Motor neuron (in vitro differentiated cells): Measurements from ENCODE around the gene SCRN2. TPM values are rescaled to one million over a fixed set of nuclear protein-coding genes. Genes with fewer than 3 reads are reported as not detected.

Source experiments
- ATAC-seq, 8 experiments: fragments of 200-7000 bp; cut with Tn5 transposase; replicated peaks in 6 of 8; 2 replicates each; pipeline ENCODE4 v1.8.0; 2021; ENCODE audit warnings: mild to moderate bottlenecking in 8 of 8, moderate library complexity in 8 of 8
- H3K27ac ChIP-seq, 2 donors: fragments of 250-450 bp; sonication (Bioruptor Pico); 2 replicates each; pipeline ENCODE4 v1.9.0; 2021; ENCODE audit warnings: antibody characterized with exemption in 2 of 2, mild to moderate bottlenecking in 2 of 2, moderate library complexity in 1 of 2
- H3K4me1 ChIP-seq, 2 donors: fragments of 250-450 bp; sonication (Bioruptor Pico); replicated peaks in 1 of 2; 2 replicates each; pipeline ENCODE4 v1.6.1; 2021; ENCODE audit warnings: antibody characterized with exemption in 2 of 2, mild to moderate bottlenecking in 2 of 2, moderate library complexity in 1 of 2
- H3K4me3 ChIP-seq, 5 donors: fragments of 250-450 bp; sonication (Bioruptor Pico); 2 replicates each; pipeline ENCODE4 v1.9.0; 2021; ENCODE audit warnings: antibody characterized with exemption in 5 of 5, mild to moderate bottlenecking in 5 of 5, moderate library complexity in 4 of 5
- WGBS, 10 experiments: fragments of 450-650 bp; shearing (Covaris generic); methylation state at CpG; one replicate each; pipeline ENCODE4 v1.0.0; 2022; 5-methylcytosine and 5-hydroxymethylcytosine counted together
- in situ Hi-C, 9 experiments: fragments of 400-800 bp; cut with MboI; loops; one replicate each; pipeline ENCODE4 v1.15.0; 2021; ENCODE audit warnings: low sequenced_read_pairs in 9 of 9, low pct_unique_long_range_greater_than_20kb in 2 of 9; ENCODE audit not compliant: unreplicated experiment in 9 of 9
- total RNA-seq, 8 experiments: library from RNA; unstranded; fragments of 300-600 nt; gene quantifications; 2 replicates each; pipeline versions ENCODE4 v1.2.3 to v1.2.4, GENCODE V29; 2022

The SCRN2 gene
- total RNA-seq, 8 experiments from 2014 or later: 10.8 to 38.6 (median 21.6) TPM

- peak overlapping the region in 1 of 2 donors; percentile 53 for H3K27ac ChIP-seq
- in situ Hi-C loops: no loop called here
- H3K4me1 ChIP-seq: peaks cover 10 to 13% of the 10 kb centered on the region in 2 donors
- ATAC-seq: peak in 1 of 8 experiments; percentile 4
- peak overlapping the region; percentile 52 to 76 (median 63) for H3K4me3 ChIP-seq
- 0% methylated on average over 1 of the region's 4 CpGs; no CpG with 5 or more reads in 8 of the 10 experiments for WGBS, 10 experiments
Measured at GRCh38 chr17:47821031-47821423, 20.0 kb downstream of the SCRN2 start.

GRCh38 chr17:47820033-47820789 is 20.9 kb downstream of the SCRN2 start:
- ATAC-seq: peak in 3 of 8 experiments; percentile 50 to 89 (median 75)
- H3K4me3 ChIP-seq: peak overlapping the region in 2 of 5 donors; percentile 76
- in situ Hi-C loops: no loop called here
- H3K27ac ChIP-seq: no peak overlapping the region
- 20 to 80% (median 76%) methylated on average over 1 to 3 of the region's 12 CpGs; no CpG with 5 or more reads in 6 of the 10 experiments for WGBS, 10 experiments
- H3K4me1 ChIP-seq: peaks cover 10 to 13% of the 10 kb centered on the region in 2 donors

GRCh38 chr17:47819475-47819874 is 21.6 kb downstream of the SCRN2 start:
- 50 to 78% (median 58%) methylated on average over 2 to 4 of the region's 10 CpGs; no CpG with 5 or more reads in 7 of the 10 experiments for WGBS, 10 experiments
- H3K4me1 ChIP-seq: peaks cover 10 to 13% of the 10 kb centered on the region in 2 donors
- in situ Hi-C loops: no loop called here
- no peak overlapping the region for H3K27ac ChIP-seq
- no peak for ATAC-seq
- no peak overlapping the region for H3K4me3 ChIP-seq

- Histone ChIP-seq H3K4me1 (peaks cover 10 to 13% of the 10 kb centered on the region in 2 donors), H3K4me3 (no peak overlapping the region), H3K27ac (no peak overlapping the region)
- in situ Hi-C loops: no loop called here
- ATAC-seq: no peak
- WGBS, 10 experiments: 60 to 100% (median 86%) methylated on average over 3 to 6 of the region's 11 CpGs; no CpG with 5 or more reads in 4 of the 10 experiments
Measured at GRCh38 chr17:47818002-47818695, 22.9 kb downstream of the SCRN2 start.

GRCh38 chr17:47816947-47817346 is 24.1 kb downstream of the SCRN2 start:
- no peak for ATAC-seq
- in situ Hi-C loops: no loop called here
- Histone ChIP-seq H3K4me3 (no peak overlapping the region), H3K4me1 (peaks cover 6 to 8% of the 10 kb centered on the region in 2 donors), H3K27ac (no peak overlapping the region)
- WGBS, 10 experiments: 60 to 100% (median 93%) methylated on average over 1 to 4 of the region's 10 CpGs; no CpG with 5 or more reads in 2 of the 10 experiments

GRCh38 chr17:47816111-47816735 is 24.9 kb downstream of the SCRN2 start:
- ATAC-seq: peak in 1 of 8 experiments; percentile 11
- in situ Hi-C loops: no loop called here
- WGBS, 10 experiments: 65 to 100% (median 91%) methylated on average over 1 to 10 of the region's 21 CpGs; no CpG with 5 or more reads in 4 of the 10 experiments
- no peak overlapping the region for H3K27ac ChIP-seq
- no peak overlapping the region for H3K4me3 ChIP-seq
- peaks cover 3 to 6% of the 10 kb centered on the region in 2 donors for H3K4me1 ChIP-seq

- in situ Hi-C loops: no loop called here
- Histone ChIP-seq H3K4me3 (no peak overlapping the region), H3K4me1 (no peaks in the 10 kb centered on the region), H3K27ac (no peak overlapping the region)
- no peak for ATAC-seq
- 80 to 100% (median 96%) methylated on average over 1 to 18 of the region's 21 CpGs; no CpG with 5 or more reads in 4 of the 10 experiments for WGBS, 10 experiments
Measured at GRCh38 chr17:47815106-47815918, 25.8 kb downstream of the SCRN2 start.

GRCh38 chr17:47813512-47814031 is 27.5 kb downstream of the SCRN2 start:
- ATAC-seq: no peak
- in situ Hi-C loops: no loop called here
- WGBS, 10 experiments: 80 to 100% (median 97%) methylated on average over 1 to 14 of the region's 22 CpGs; no CpG with 5 or more reads in 6 of the 10 experiments
- no peak overlapping the region for H3K4me3 ChIP-seq
- no peaks in the 10 kb centered on the region for H3K4me1 ChIP-seq
- H3K27ac ChIP-seq: no peak overlapping the region

- no peak for ATAC-seq
- no peaks in the 10 kb centered on the region for H3K4me1 ChIP-seq
- H3K27ac ChIP-seq: no peak overlapping the region
- H3K4me3 ChIP-seq: no peak overlapping the region
- in situ Hi-C loops: no loop called here
- WGBS, 10 experiments: 77 to 100% (median 100%) methylated on average over 1 to 5 of the region's 14 CpGs; no CpG with 5 or more reads in 7 of the 10 experiments
Measured at GRCh38 chr17:47813077-47813476, 28.0 kb downstream of the SCRN2 start.

GRCh38 chr17:47812146-47812920 is 28.7 kb downstream of the SCRN2 start:
- in situ Hi-C loops: no loop called here
- ATAC-seq: no peak
- H3K4me3 ChIP-seq: no peak overlapping the region
- H3K27ac ChIP-seq: no peak overlapping the region
- H3K4me1 ChIP-seq: no peaks in the 10 kb centered on the region
- 69 to 100% (median 84%) methylated on average over 2 to 10 of the region's 18 CpGs; no CpG with 5 or more reads in 5 of the 10 experiments for WGBS, 10 experiments

GRCh38 chr17:47811709-47812108 is 29.4 kb downstream of the SCRN2 start:
- in situ Hi-C loops: no loop called here
- 60 to 92% (median 80%) methylated on average over 1 to 7 of the region's 7 CpGs; no CpG with 5 or more reads in 1 of the 10 experiments for WGBS, 10 experiments
- H3K27ac ChIP-seq: no peak overlapping the region
- no peaks in the 10 kb centered on the region for H3K4me1 ChIP-seq
- H3K4me3 ChIP-seq: no peak overlapping the region
- ATAC-seq: no peak
